Fibroblast of peridontal ligament (primary cell): ENCODE measurements around the gene DNM3.
"Not testable (repeated sequence)": the region's sequence is repeated elsewhere in the genome, so short reads cannot be mapped to it uniquely, and the experiment has no call there.

Experiments
- DNase-seq: peaks from one replicate; pipeline ENCODE4 v3.0.0-alpha.2; 2010; ENCODE audit errors: extremely low read depth

Gene DNM3

DNA sequence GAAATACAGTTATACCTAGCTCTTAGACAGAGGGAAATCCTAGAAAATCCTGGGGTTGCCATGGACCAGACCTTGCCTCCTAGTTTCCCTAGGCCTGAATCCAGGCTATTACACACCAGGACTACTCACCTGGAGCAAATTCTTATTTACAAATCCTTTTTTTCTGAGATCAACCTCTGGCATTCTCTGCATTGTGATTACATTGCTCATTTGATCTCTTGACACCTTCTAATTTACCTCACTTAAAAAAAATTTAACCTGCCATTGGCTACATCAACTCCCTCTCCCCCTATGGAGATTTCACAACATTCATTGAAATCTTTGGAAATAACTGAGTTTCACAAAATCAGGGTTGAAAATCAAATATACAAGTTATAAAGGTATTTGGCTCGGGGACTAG, 576.3 kb downstream of the DNM3 start:
- no peak for DNase-seq

GRCh38 chr1:172420385-172420784, 579.1 kb downstream of the DNM3 start, which contains the start of gene C1orf105:
TSS of gene C1orf105 (plus strand) at chr1:172420685. CDS start at chr1:172420886, 201 bp downstream.
- DNase-seq = no peak

DNA sequence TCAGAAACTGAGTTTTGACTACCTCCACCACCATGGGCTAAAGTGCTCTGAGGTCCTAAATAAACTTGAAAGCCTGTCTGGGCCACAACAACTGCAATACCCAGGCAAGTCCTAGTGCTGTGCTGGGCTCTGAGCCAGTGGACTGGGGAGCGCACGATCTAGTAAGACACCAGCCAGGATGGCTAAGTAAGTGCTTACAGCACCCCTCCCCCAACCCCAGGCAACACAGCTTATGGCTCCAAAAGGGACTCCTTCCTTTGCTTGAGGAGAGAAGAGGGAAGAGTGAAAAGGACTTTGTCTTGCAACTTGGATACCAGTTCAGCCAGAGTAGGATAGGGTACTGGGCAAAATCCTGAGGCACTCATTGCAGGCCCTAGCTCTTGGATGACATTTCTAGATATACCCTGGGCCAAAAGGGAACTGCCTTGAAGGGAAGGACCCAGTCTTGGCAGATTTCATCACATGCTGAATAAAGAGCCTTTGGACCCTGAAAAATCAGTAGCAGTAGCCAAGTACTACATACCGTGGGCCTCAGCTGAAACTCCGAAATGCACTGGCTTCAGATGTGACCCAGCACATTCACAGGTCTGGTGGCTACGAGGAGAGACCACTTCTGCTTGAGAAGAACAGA, 580.8 kb downstream of the DNM3 start:
- DNase-seq = no peak

GRCh38 chr1:172423336-172423735, 582.0 kb downstream of the DNM3 start:
- no peak for DNase-seq

DNA sequence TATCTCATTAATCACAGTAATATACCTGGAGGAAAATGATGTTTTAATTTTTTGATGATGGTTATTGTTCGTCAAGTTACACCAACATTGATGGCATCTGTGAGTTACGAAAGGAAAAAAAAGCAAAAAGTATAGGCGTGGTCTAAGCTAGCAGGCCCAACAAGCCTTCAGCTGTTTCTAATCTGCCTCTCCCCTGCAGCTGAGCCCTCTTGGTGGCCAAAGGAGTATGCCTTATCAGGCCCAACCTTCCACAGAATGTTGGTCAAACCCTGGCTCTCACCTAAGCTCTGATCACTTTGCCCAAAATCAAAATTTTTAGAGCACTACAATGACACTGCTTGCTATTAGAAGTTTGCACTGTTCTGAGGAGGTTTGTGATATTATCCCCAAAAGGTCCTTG, 584.0 kb downstream of the DNM3 start:
- DNase-seq = no peak

DNA sequence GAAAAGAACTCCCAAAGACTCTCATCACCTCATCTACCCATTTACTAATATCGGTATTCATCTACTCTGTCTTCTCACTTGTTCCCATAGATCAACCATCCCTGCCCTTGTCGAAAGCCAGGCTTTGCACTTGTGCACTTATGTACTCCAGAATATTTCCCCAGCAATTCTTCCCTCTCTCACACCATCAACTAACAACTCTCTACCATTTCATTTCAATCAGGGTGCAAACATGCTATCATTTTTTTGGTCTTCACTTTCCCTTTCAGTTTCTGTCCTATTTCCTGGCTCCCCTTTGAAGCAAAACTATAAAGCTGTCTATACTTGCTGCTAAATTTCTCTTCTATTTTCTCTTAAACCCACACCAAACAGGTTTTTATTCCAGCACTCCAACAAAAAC, 585.9 kb downstream of the DNM3 start:
- DNase-seq = no peak

DNA sequence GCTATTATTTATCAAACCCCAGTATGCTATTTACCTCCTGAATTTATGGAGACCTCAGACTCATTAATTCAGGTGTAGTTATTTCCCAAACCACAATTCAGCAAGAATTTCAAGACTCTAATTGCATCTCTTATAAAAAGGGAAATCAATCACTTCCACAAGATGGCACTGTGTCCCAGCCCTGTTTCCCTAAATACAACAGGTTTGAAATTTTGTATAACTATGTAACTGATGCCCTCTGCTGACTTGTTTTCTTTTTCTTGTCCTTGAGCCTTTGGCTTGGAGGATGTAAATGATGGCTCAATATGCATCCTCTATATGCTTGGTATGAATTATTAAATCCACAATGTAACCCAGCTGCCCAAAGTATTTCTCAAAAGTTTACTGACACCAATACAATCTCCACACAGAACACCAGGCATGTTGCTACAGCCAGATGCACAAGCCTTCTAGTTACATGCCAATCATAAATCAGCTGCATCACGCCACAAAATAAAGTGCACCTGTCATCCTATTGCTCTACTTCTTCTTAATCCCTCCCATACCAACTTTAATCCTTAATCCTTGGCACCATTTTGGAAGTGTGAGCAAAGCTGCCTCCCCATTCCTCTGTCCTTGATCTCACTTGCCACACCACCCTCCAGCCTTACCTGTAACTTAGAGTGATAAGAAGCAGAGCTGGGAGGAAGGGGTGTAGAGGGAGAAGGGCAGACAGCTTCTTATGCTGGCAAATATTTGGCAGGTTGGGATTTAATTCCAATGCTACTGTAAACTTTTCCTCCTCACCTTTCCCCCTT, 588.2 kb downstream of the DNM3 start:
- peak; percentile 90 for DNase-seq

- no peak for DNase-seq
Observed at GRCh38 chr1:172430128-172430454, 588.8 kb downstream of the DNM3 start.

GRCh38 chr1:172431204-172431603, 589.9 kb downstream of the DNM3 start:
- DNase-seq = no peak

- no peak for DNase-seq
Observed at GRCh38 chr1:172431721-172432192, 590.5 kb downstream of the DNM3 start.

- not testable (repeated sequence) for DNase-seq
Observed at GRCh38 chr1:172437183-172437582, 595.9 kb downstream of the DNM3 start.

- no peak for DNase-seq
Observed at GRCh38 chr1:172442404-172442803, 601.1 kb downstream of the DNM3 start.

DNA sequence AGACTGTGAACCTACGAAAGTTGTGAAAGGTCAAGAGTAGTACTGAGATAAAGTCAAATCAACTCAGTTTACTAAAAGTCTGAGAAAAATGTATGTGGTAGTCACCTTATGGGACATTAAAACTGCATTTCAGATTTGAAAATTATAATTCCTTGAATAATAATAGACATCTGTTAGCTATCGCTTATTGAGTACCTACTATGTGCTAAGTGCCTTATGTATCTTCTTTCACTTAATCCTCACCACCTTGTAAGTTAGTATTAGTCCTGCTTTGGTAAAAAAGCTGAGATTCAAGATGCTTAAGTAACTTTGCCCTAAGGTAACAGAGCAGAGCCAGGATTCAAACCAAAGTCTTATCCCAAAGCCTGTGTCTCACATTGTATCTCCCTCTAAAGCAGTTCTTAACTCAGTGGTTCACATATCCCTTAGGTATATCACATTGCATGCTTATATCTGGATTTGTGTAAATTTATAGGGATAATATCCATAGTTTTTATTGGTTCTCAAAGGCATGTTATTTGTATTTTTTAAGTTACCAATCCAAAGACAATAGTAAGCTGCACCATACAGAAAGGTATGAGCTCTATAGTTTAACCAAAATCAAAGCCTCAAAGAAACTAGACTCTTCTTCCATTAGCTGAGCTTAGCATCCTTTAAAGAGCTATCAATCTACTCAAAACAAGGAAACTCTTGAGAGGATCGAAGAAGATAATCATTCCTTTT, 601.7 kb downstream of the DNM3 start:
- no peak for DNase-seq

- peak; percentile 83 for DNase-seq
Observed at GRCh38 chr1:172443666-172444453, 602.6 kb downstream of the DNM3 start, which contains the start of gene PIGC. TSS of gene PIGC (minus strand) at chr1:172444069. CDS start at chr1:172442622, 1,447 bp downstream.

- no peak for DNase-seq
Observed at GRCh38 chr1:172446547-172446946, 605.2 kb downstream of the DNM3 start.

DNA sequence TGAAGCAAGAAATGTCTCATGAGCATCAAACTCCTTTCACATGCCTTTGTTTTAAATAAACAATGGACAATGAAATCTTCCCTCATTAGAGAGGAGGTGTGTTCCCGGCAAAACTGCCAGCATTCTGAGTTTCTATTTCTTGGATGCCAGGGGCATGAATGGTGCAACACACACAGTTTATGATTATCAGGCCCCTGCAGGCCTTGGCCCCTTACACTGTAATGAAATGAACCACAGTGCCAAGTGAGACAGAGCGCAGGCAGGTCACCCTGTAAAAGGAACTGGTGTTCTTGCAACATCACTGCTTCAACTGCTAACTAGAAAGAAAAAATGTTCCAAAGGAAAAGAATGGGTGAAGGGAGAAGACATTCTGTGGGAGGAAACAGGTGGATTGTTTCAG, 606.3 kb downstream of the DNM3 start:
- DNase-seq = no peak

- DNase-seq = no peak
Observed at GRCh38 chr1:172448995-172449584, 607.8 kb downstream of the DNM3 start.

DNA sequence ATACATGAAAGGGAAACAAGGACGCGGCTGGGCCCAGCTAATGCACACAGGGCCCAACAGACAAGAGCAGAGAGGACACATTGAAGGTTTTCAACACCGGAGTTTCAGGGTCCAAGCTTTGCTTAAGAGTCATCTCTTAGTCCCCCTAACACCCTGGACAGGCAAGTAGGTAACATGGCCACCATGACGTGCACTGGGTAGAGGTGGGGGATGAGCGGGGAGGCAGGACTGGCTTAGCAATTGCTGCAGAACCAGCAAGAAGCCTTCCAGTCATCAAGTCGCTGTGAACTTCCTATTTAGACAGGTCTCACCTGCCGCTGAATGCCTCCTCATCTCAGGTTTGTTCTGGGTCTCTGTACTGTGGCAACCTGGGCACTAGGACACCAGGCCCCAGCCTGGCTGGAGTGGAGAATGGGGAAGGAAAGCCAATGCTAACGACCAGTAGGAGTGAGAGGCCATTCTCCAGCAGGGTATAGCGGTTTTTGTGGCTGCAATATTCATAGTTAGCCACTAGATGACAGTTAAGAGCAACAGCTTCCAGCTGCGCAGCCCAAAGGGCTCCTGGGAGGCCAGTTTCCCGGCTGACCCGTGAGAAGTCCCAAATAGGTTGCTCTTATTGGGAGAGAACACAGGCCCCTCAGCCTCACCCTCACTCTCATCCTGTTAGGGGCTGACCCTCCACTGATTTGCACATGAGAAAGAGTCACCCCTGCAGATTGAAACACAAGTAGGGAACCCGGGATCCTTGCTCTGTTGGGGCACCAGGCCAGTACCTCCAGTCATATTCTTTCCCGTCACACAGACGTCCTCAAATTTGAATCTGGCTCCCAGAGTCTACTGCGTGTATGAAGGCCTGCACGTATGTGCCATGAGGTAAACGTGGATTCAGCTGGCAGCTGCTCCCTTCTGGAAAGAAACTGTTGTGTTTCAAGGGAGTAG, 608.6 kb downstream of the DNM3 start:
- DNase-seq = peak; percentile 69

GRCh38 chr1:172450524-172450885, 609.2 kb downstream of the DNM3 start:
- no peak for DNase-seq

GRCh38 chr1:172451002-172451443, 609.7 kb downstream of the DNM3 start:
- no peak for DNase-seq
